ENCODE measurements around the gene ZNF575.
A peak's percentile ranks its signal among the peaks of the same experiment; 100 is the strongest.

Gene ZNF575

GRCh38 chr19:43532962-43533545 lies at the start of gene ZNF575:
Gene ZNF575, plus strand, starts transcription at chr19:43533188. Its CDS starts 1,235 bp downstream, at chr19:43534423.
- peak; percentile 92 for DNase-seq (ENCODE audit: extremely low spot score)
- ChIA-PET CTCF (interaction anchor here (0.9 to 9.2 kb wide), 12 partner anchors 9 to 100 kb away, joined by 3 to 79 read pairs (median 4); partner anchors contain the start of genes IRGQ and ZNF576), POLR2A (interaction anchor here (0.5 to 1.1 kb wide), 5 partner anchors 29 to 294 kb away, joined by 3 to 9 read pairs (median 5); partner anchors contain the start of genes IRGQ, PHLDB3, ZNF283 and ZNF576)
- TF ChIP-seq CTCF (IDR thresholded peaks at IDR 0.05; ENCODE audit: control extremely low read depth, extremely low read depth, low read depth, missing control alignments): no peak

- ChIA-PET POLR2A (interaction anchor here (0.6 kb wide), 1 partner anchor 15 kb away, joined by 4 read pairs; no protein-coding TSS in a partner anchor), CTCF (interaction anchor here (1.3 to 2.5 kb wide), 5 partner anchors 10 to 36 kb away, joined by 3 to 7 read pairs (median 6); no protein-coding TSS in a partner anchor)
- no peak for DNase-seq (ENCODE audit: extremely low spot score)
- no peak for TF ChIP-seq CTCF (IDR thresholded peaks at IDR 0.05; ENCODE audit: control extremely low read depth, extremely low read depth, low read depth, missing control alignments)
These were observed 49.7 kb upstream of the ZNF575 start for GRCh38 chr19:43483281-43483680.

- TF ChIP-seq CTCF (IDR thresholded peaks at IDR 0.05; ENCODE audit: control extremely low read depth, extremely low read depth, low read depth, missing control alignments): no peak
- CTCF ChIA-PET: interaction anchor here (3.2 kb wide), 1 partner anchor 39 kb away, joined by 14 read pairs; no protein-coding TSS in a partner anchor
- DNase-seq (ENCODE audit: extremely low spot score): no peak
- POLR2A ChIA-PET: no interaction called here
These were observed 47.0 kb upstream of the ZNF575 start for GRCh38 chr19:43485951-43486350.

- ChIA-PET CTCF (interaction anchor here (3.2 kb wide), 1 partner anchor 39 kb away, joined by 14 read pairs; no protein-coding TSS in a partner anchor), POLR2A (no interaction called here)
- no peak for TF ChIP-seq CTCF (IDR thresholded peaks at IDR 0.05; ENCODE audit: control extremely low read depth, extremely low read depth, low read depth, missing control alignments)
These were observed 46.6 kb upstream of the ZNF575 start for GRCh38 chr19:43486412-43486811.

GRCh38 chr19:43488179-43488578 lies 44.8 kb upstream of the ZNF575 start:
- DNase-seq (ENCODE audit: extremely low spot score): no peak
- no peak for TF ChIP-seq CTCF (IDR thresholded peaks at IDR 0.05; ENCODE audit: control extremely low read depth, extremely low read depth, low read depth, missing control alignments)
- POLR2A ChIA-PET: no interaction called here
- CTCF ChIA-PET: interaction anchor here (0.7 to 3.2 kb wide), 4 partner anchors 12 to 53 kb away, joined by 3 to 14 read pairs (median 3); no protein-coding TSS in a partner anchor

More at GRCh38 chr19:43486412-43486811, 46.6 kb upstream of the ZNF575 start:
- DNase-seq (ENCODE audit: extremely low spot score): no peak

GRCh38 chr19:43489310-43489709 lies 43.7 kb upstream of the ZNF575 start:
- no peak for TF ChIP-seq CTCF (IDR thresholded peaks at IDR 0.05; ENCODE audit: control extremely low read depth, extremely low read depth, low read depth, missing control alignments)
- ChIA-PET POLR2A (no interaction called here), CTCF (interaction anchor here (1.4 to 3.2 kb wide), 4 partner anchors 13 to 55 kb away, joined by 3 to 14 read pairs (median 6); no protein-coding TSS in a partner anchor)
- peak; percentile 68 for DNase-seq (ENCODE audit: extremely low spot score)

Data from GM10248 (cell line).